Tibial nerve (tissue), 4 donors: ENCODE data around the gene COL6A6.

Experiments used
- CTCF ChIP-seq, 5 experiments: fragments of 200-600 bp in 3 of 5; fragments of 450-650 bp in 2 of 5; sonication (generic) in 3 of 5; IDR thresholded peaks; one replicate each; pipeline ENCODE4 v1.5.1; 2016 to 2019; ENCODE audit warnings: antibody characterized with exemption in 5 of 5, mild to moderate bottlenecking in 3 of 5, moderate library complexity in 2 of 5
- EP300 ChIP-seq, 2 donors: sonication (generic); formaldehyde crosslinking; IDR thresholded peaks; one replicate each; pipeline ENCODE4 v1.6.1; 2017; ENCODE audit warnings: antibody characterized with exemption in 2 of 2, mild to moderate bottlenecking in 1 of 2
- POLR2A ChIP-seq, 2 donors: fragments of 450-650 bp; IDR thresholded peaks; one replicate each; pipeline ENCODE4 v1.6.1; 2017; ENCODE audit warnings: antibody characterized with exemption in 2 of 2, mild to moderate bottlenecking in 2 of 2, moderate library complexity in 2 of 2

GRCh38 chr3:130546920-130547679 lies 30.1 kb downstream of the COL6A6 start:
- TF ChIP-seq CTCF (IDR thresholded peaks at IDR 0.05) = no peak
- no peak for TF ChIP-seq POLR2A (IDR thresholded peaks at IDR 0.05)
- TF ChIP-seq EP300 (IDR thresholded peaks at IDR 0.05) = no peak
